ENCODE data around the gene BACH2.

DNA sequence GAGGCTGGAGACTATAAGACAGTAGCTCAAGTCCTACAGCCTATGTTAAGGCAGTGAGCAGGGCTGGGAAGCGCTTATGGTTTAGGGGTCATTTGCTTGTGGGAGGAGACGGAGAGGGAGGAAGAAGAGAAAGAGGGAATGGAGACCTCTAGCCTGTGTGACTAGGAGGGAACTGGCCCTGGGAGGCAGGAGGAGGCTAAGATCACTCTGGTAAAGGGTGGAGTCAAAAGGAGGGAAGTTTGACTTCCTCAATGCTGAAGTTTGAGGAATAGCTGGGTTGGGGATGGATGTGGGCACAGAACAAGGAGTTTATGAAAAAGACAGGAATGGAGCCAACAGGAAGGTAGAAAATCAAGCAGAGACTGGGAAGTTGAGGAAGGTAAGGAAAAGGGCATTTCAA lies 6.4 kb upstream of the BACH2 start:
- TF ChIP-seq, protein P1, sequence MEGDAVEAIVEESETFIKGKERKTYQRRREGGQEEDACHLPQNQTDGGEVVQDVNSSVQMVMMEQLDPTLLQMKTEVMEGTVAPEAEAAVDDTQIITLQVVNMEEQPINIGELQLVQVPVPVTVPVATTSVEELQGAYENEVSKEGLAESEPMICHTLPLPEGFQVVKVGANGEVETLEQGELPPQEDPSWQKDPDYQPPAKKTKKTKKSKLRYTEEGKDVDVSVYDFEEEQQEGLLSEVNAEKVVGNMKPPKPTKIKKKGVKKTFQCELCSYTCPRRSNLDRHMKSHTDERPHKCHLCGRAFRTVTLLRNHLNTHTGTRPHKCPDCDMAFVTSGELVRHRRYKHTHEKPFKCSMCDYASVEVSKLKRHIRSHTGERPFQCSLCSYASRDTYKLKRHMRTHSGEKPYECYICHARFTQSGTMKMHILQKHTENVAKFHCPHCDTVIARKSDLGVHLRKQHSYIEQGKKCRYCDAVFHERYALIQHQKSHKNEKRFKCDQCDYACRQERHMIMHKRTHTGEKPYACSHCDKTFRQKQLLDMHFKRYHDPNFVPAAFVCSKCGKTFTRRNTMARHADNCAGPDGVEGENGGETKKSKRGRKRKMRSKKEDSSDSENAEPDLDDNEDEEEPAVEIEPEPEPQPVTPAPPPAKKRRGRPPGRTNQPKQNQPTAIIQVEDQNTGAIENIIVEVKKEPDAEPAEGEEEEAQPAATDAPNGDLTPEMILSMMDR (IDR thresholded peaks at IDR 0.05 in 4 of 5, conservative IDR thresholded peaks at IDR 0.05 in 1 of 5): no peak
- no peak for TF ChIP-seq POLR2A (IDR thresholded peaks at IDR 0.05)
